IPS-NIHi7 (cell line): ENCODE data around the gene UBE2J2.

Source experiments
- DNase-seq: peaks from one replicate; pipeline ENCODE4 v3.0.0; 2012; ENCODE audit warnings: mixed read lengths; ENCODE audit errors: extremely low spot score

UBE2J2 gene

GRCh38 chr1:1309251-1310108 lies 35.8 kb upstream of the UBE2J2 start:
- no peak for DNase-seq

DNA sequence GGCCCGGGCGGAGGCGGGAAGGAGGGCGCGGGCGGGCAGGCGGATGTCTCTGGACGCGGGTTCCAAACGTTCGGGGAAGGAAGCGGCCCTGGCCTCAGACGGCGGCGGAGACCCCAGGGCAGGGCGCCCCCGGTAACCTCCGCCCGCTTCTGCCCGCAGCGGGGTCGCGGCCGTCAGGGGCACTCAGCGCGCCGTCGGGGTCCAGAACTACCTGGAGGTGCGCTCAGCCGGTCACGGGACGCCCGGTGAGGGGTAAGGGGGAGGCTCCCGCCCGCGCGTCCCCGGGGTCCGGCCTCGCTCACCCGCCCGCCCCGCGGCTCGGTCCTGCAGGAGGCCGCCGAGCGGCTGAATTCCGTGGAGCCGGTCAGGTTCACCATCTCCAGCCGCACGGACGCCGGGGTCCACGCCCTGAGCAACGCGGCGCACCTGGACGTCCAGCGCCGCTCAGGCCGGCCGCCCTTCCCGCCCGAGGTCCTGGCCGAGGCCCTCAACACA lies 35.1 kb upstream of the UBE2J2 start:
- no peak for DNase-seq

- DNase-seq, result peak; percentile 90
Observed at GRCh38 chr1:1307923-1308755, 34.5 kb upstream of the UBE2J2 start, which contains the start of the genes ACAP3 and PUSL1. Gene ACAP3 (minus strand): TSS chr1:1307930. CDS start chr1:1307815, 115 bp downstream. Gene PUSL1 (plus strand): TSS chr1:1308597. CDS start chr1:1308644, 47 bp downstream.

GRCh38 chr1:1307261-1307922 lies 33.7 kb upstream of the UBE2J2 start:
- DNase-seq, result no peak

DNA sequence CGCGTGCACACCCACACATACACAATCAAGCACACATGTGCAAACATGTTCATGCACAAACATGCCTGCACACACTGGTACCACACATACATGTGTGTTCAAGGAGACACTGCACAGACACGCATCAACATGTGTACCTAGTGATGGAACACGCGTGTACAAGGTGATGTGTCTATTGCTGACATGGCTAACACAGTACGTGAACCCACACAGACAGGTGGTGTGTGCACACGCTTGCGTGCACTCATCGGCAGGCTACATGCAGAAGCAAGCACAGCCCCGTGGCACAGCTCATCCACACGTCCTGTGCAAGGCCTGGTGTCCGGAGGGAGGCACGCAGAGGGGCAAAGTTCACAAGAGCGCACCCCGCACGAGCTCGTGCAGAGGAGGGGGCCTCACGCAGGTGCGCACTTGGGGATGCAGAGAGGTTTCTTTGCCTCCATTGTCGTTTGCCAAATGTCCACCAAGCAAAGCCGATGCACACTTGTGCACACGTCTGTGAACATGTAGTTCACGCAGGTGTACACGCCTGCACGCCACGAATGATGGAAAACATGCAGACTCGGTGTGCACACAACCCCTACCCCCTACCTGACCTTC lies 33.1 kb upstream of the UBE2J2 start:
- no peak for DNase-seq

- DNase-seq, result no peak
Observed at GRCh38 chr1:1306070-1306660, 32.5 kb upstream of the UBE2J2 start.

GRCh38 chr1:1305300-1306069 lies 31.8 kb upstream of the UBE2J2 start:
- DNase-seq, result no peak

DNA sequence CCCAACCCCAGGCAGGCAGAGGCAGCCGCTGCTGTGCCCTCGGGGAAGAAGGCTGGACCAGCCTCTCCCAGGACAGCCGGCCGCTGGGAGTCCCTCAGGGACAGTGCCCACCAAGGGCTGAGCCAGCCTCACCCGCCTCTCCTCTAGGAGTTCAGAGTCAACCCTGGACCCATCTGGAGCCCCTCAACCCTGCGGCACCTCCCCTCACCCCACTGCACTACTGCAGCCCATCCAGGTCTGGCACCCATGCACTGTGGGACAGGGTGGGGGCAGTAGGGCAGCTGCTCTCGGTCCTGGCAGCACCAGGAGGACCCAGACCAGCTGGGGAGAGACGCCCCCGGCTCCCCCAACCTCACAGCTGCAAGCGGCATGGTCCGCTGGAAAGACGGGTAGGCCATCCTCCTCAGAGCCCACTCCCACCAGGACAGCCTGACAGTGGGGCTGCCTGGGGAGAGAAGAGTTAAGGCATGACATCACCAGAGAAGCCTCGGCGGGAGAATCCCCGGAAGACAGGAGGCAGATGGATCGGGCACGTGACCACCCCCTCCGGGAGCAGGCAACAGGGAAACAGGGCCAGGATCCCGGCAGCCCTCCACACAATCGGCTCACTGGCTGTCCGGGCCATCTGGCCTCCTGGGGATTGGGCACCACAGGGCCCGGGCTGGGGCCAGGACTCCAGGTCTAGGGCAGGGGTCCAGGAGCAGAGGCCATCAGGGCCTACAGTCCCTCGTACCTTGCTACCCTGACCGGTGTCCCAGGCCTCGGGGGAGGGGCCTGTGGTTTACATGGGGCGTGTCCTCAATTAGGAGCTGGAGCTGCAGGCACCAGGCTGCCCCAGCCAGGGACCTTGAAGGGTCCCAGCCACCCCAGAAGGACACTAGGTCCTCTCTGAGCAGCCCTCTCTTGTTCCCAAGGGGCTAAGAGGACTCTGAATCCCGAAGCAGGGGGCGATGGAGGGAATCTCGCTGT lies 31.0 kb upstream of the UBE2J2 start:
- DNase-seq, result peak; percentile 72

- DNase-seq, result no peak
Observed at GRCh38 chr1:1303736-1304135, 30.1 kb upstream of the UBE2J2 start.

- no peak for DNase-seq
Observed at GRCh38 chr1:1302951-1303509, 29.4 kb upstream of the UBE2J2 start.

GRCh38 chr1:1302006-1302430 lies 28.4 kb upstream of the UBE2J2 start:
- no peak for DNase-seq

DNA sequence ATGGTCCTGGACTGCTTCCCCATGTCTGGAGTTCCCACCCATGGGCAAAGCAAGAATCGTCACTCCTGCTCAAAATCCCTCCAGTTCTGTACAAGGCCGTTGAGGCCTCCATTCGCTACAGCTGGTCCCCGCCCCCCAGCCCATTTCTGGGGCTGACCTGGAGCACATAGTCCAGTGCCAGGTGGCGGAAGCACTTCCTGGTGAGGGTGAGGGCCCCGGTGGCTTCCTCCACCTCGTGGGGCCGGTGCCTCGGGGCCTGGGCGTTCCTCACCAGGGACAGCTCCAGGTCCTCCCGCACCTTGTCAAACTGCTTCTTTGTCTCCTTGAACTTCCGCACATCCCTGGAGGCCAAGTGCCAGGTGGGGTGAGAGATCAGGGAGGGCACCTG lies 26.7 kb upstream of the UBE2J2 start:
- no peak for DNase-seq

DNA sequence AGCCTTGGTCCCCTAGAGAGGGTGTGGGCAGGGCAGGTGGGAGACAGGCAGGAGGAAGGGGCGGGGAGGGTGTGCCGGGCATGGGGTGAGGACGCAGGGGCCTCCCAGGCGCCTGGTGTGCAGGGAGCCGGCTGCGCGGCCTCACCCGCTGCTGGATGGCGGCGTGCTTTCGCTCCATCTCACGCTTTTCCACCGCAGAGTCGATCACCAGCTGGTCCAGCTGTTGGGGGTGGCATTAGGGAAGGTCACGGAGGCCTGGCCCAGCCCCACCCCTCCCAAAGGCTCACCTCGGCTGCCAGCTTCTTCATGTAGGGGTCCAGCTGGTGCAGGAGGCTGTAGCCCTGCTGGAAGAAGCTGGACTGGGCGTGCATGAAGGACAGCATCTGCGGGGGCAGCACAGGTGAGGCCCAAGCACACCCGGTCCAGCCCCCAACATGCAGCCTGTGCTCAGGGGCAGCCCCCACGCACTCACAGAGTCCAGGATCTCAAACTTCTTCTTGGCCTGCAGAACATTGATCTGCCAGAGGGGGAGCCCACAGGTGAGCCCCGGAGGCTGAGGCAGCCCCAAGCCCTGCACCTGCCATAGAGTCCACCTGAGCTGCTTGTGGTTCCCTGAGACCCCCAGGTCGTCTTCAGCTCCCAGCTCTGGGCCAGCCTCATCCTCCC lies 26.2 kb upstream of the UBE2J2 start:
- no peak for DNase-seq

DNA sequence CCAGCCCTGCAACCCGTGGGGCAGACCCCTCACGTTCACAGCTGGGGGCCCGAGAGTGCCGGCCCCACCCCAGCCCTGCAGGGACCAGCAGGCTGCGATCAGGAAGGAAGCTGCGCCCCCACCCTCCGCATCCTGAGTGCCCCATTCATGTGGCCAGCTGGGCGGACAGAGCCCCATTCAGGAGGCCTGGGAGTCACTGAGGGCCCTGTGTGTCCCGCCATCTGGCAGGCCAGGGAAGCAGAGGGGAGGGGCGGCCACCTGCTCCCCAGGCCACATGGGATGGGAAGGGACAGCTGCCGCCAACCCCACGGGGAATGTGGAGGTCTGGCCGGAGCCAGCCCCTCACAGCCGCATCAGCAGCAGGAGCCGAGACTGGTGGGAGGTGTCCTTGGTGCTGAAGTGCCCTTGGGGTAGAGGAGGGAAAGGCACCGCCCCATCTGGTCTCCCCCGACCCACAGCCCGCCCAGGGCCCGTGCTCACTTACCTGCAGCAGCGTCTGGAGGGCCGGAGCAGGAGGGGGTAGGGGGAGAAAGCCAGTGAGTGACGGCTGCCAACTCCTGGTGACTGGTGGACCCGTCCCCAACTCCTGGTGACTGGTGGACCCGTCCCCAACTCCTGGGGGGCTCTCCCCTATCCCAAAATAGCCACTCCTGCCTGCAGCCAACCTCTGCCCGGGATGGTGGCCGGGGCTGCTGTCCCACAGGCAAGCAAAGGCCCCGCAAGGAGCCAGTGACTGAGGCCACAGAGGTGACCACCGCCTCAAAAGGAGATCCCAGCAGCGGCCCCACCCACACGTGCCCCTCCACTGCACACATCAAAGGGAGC lies 25.4 kb upstream of the UBE2J2 start:
- peak; percentile 81 for DNase-seq

DNA sequence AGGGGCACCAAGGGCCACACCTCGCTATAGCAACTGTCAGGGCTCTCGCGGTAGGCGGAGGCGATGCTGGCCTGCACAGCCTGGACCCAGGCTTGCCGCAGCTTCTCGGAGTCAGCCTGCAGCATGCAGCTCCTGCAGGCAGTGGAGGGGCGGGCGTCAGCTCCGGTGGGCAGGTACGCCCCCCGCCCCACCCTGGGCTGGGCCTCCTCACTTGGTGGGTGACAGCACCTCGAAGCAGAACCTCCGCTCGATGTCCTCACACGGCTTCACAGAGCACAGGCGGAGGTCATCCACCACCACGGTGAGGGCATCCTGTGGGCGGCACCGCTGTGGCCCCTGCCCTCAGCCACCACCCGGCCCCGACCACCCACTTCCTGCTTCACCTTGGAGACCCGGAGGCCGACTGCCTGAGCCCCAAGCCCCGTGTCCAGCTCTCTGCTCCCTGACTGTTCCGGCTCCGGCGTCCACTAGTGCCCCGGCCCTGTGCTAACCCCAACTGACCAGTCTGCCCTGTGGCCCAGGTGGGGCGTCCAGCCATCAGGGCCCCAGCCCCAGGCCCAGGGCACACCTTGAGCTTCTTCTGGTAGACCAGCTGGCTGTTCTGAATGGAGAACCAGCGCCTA lies 24.3 kb upstream of the UBE2J2 start:
- DNase-seq, result no peak

DNA sequence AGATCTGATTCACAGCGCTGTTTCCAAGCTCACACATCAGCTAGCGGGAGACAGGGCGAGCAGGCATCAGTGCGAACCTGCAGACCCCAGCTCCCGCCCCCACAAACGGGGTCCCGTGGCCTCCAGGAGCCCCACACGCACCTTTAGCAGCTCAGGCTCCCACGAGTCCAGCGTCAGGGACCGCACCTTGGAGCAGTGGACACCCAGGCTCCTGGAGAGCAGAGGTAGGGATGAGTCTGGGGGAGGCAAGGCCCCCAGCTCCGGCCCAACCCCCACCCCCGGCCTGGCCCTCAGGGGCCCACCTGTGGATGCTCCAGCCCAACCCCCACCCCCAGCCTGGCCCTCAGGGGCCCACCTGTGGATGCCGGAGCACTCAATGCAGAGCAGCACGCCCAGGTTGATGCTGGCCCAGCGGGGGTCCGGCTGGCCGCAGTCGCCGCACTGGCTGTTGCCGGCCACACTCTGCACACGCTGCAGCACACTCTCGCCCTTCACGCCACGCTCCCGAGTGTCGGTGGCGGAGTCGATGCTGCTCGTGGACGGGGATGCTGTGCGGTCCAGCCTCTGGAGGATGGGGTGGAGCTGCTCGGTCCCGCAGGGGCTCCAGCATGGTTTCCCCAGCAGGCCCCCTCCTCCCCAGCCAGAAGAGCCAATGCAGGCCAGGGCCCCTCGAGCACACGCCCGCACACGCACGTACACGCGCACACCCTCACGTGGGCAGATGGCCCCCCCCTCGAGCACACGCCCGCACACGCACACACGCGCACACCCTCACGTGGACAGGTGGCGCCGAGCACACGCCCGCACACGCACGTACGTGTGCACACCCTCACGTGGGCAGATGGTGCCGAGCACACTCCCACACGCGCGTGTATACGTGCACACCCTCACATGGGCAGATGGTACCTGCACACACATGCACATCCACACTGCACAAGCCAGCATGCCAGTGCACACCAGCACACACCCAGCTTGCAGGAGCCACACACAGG lies 22.7 kb upstream of the UBE2J2 start:
- DNase-seq, result no peak
